Renal cortex interstitium (tissue), 11 donors: ENCODE data around the gene IL22. TPM values are rescaled to one million over a fixed set of nuclear protein-coding genes. Genes with fewer than 3 reads are reported as not detected.

ENCODE experiments used
- DNase-seq, 11 donors: peaks; one replicate each; pipeline ENCODE4 v3.0.0-alpha.2; 2013; ENCODE audit warnings: low read depth in 9 of 11, low spot score in 4 of 11; ENCODE audit errors: extremely low read depth in 1 of 11
- polyA plus RNA-seq, 3 donors: library from polyadenylated mRNA; unstranded; fragments of 120-200 nt; gene quantifications; one replicate each; pipeline ENCODE4 v1.2.1, GENCODE V29; 2013; ENCODE audit not compliant: insufficient read length in 3 of 3

The IL22 gene
- polyA plus RNA-seq, 3 donors, result not detected

DNA sequence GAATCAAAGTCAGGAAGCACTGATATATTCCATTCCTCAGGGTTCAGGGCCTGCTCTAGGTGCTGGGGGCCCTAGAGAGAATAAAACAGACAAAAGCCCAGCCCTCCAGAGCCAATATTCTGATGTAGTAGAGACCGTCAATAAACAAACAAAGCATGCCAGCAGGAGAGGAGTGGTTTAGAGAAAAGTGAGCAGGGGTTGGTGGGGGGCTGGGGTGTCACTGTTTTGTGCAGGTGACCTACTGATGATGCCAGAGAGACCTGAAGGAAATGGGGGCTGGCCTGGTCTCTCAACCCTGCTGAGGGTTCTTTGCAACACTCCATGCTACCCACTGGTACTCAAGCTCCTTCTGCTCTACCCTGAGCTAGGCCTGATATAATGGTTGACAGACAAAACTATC lies 54.3 kb downstream of the IL22 start:
- DNase-seq, result no peak

DNA sequence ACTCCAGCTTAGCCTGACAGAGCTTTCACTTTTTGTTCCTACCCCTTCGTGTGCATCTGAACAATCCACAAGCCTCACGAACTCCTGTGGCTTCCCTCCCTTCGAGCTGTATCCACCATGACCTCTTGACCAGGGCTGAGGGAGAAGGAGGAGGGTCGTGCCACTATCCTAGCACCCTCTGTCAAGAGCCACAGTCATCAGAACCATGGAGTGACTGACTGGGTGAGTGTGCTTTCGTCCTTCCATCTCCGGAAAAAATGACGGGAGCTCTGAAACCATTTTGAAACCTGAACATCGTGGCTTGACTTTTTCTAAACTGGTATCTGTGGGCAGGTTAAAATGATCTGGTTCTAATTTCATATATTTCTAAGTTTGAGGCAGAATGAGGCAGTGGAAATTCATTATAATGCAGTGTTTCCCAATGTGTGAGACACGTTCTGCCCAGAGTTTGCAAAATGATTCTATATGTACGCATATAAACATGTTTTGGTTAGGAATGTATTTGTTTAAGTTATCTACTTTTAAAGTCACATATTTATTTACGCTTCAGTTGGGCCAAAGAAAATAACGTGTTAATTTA lies 54.8 kb downstream of the IL22 start:
- DNase-seq, result no peak

Other genes with a start within 250 kb of the IL22 start
- not detected for gene IFNG, start 93.9 kb downstream of the IL22 start, polyA plus RNA-seq
- gene IL26, start 27.8 kb downstream of the IL22 start, polyA plus RNA-seq, result not detected
- 10 to 100 TPM; 33.6 to 36.8 (median 36.1) TPM for gene MDM1, start 78.8 kb upstream of the IL22 start, polyA plus RNA-seq